ENCODE measurements around the gene ALDH7A1. TPM values are rescaled to one million over a fixed set of nuclear protein-coding genes. Genes with fewer than 3 reads are reported as not detected.

ALDH7A1 gene
- total RNA-seq, 2 experiments from 2014 or later = 1.6 to 2.1 TPM

- H3K36me3 ChIP-seq (ENCODE audit: insufficient read depth, low read length) = peaks cover 61% of the 10 kb centered on the region
- Mint-ChIP-seq H3K9me3 (no peaks in the 10 kb centered on the region), H3K36me3 (ENCODE audit: low read depth) (peaks cover 81% of the 10 kb centered on the region), H3K27me3 (no peaks in the 10 kb centered on the region), H3K4me3 (no peak overlapping the region), H3K27ac (no peak overlapping the region), H3K4me1 (ENCODE audit: low read depth) (peaks cover 52% of the 10 kb centered on the region)
- ChIA-PET POLR2A (no interaction called here), CTCF (interaction anchor here (0.7 to 1.8 kb wide), 2 partner anchors 10 to 190 kb away, joined by 3 to 10 read pairs; partner anchors contain the start of gene PHAX)
- intact Hi-C loops (cut with DNase I, micrococcal nuclease) = loop anchor here in 1 of 2 experiments (5.0 kb wide), 1 partner anchor 172 kb away; no protein-coding TSS in a partner anchor
- no peaks in the 10 kb centered on the region for H3K27me3 ChIP-seq (ENCODE audit: control insufficient read depth in 1 of 2, insufficient read depth in 2 of 2, low read length in 2 of 2)
- ATAC-seq (ENCODE audit: poor library complexity) (no peak), DNase-seq (no peak)
- H3K9me3 ChIP-seq (ENCODE audit: control insufficient read depth in 1 of 2, insufficient read depth in 1 of 2, low read length in 2 of 2) = no peaks in the 10 kb centered on the region
- H3K4me3 ChIP-seq (ENCODE audit: low read length) = no peak overlapping the region
- peaks cover 8% of the 10 kb centered on the region for H3K4me1 ChIP-seq (ENCODE audit: insufficient read depth, low read length)
- no peak for TF ChIP-seq CTCF (IDR thresholded peaks at IDR 0.05)
- H3K27ac ChIP-seq (ENCODE audit: low read depth in 1 of 2, low read length in 2 of 2) = no peak overlapping the region
These were observed 15.6 kb upstream of the ALDH7A1 start for GRCh38 chr5:126610616-126611015.

GRCh38 chr5:126610160-126610559, 15.1 kb upstream of the ALDH7A1 start:
- Histone ChIP-seq H3K27me3 (ENCODE audit: control insufficient read depth in 1 of 2, insufficient read depth in 2 of 2, low read length in 2 of 2) (no peaks in the 10 kb centered on the region), H3K4me3 (ENCODE audit: low read length) (no peak overlapping the region), H3K9me3 (ENCODE audit: control insufficient read depth in 1 of 2, insufficient read depth in 1 of 2, low read length in 2 of 2) (no peaks in the 10 kb centered on the region), H3K36me3 (ENCODE audit: insufficient read depth, low read length) (peaks cover 63% of the 10 kb centered on the region), H3K4me1 (ENCODE audit: insufficient read depth, low read length) (peaks cover 13% of the 10 kb centered on the region), H3K27ac (ENCODE audit: low read depth in 1 of 2, low read length in 2 of 2) (no peak overlapping the region)
- ChIA-PET CTCF (interaction anchor here (0.7 to 1.8 kb wide), 2 partner anchors 9 to 190 kb away, joined by 3 to 10 read pairs; partner anchors contain the start of gene PHAX), POLR2A (no interaction called here)
- no peak for ATAC-seq (ENCODE audit: poor library complexity)
- no peak overlapping the region for H3K4me3 Mint-ChIP-seq
- DNase-seq = no peak
- peaks cover 81% of the 10 kb centered on the region for H3K36me3 Mint-ChIP-seq (ENCODE audit: low read depth)
- H3K27ac Mint-ChIP-seq = no peak overlapping the region
- intact Hi-C loops (cut with DNase I, micrococcal nuclease) = loop anchor here in 1 of 2 experiments (5.0 kb wide), 1 partner anchor 172 kb away; no protein-coding TSS in a partner anchor
- H3K27me3 Mint-ChIP-seq = no peaks in the 10 kb centered on the region
- H3K9me3 Mint-ChIP-seq = no peaks in the 10 kb centered on the region
- TF ChIP-seq CTCF (IDR thresholded peaks at IDR 0.05) = no peak
- H3K4me1 Mint-ChIP-seq (ENCODE audit: low read depth) = peaks cover 52% of the 10 kb centered on the region

- no peak for DNase-seq
- Mint-ChIP-seq H3K27ac (peak overlapping the region; percentile 11), H3K4me3 (peak overlapping the region; percentile 15), H3K27me3 (no peaks in the 10 kb centered on the region), H3K4me1 (ENCODE audit: low read depth) (peaks cover 59% of the 10 kb centered on the region), H3K9me3 (no peaks in the 10 kb centered on the region), H3K36me3 (ENCODE audit: low read depth) (peaks cover 65% of the 10 kb centered on the region)
- Histone ChIP-seq H3K4me3 (ENCODE audit: low read length) (no peak overlapping the region), H3K9me3 (ENCODE audit: control insufficient read depth in 1 of 2, insufficient read depth in 1 of 2, low read length in 2 of 2) (no peaks in the 10 kb centered on the region), H3K27me3 (ENCODE audit: control insufficient read depth in 1 of 2, insufficient read depth in 2 of 2, low read length in 2 of 2) (no peaks in the 10 kb centered on the region), H3K4me1 (ENCODE audit: insufficient read depth, low read length) (peaks cover 32% of the 10 kb centered on the region), H3K36me3 (ENCODE audit: insufficient read depth, low read length) (peaks cover 63% of the 10 kb centered on the region), H3K27ac (ENCODE audit: low read depth in 1 of 2, low read length in 2 of 2) (no peak overlapping the region)
- intact Hi-C loops (cut with DNase I, micrococcal nuclease) = no loop called here
- POLR2A ChIA-PET = interaction anchor here (1.5 kb wide), 1 partner anchor 11 kb away, joined by 5 read pairs; the partner anchor contains the start of gene ALDH7A1
- CTCF ChIA-PET = interaction anchor here (1.0 kb wide), 1 partner anchor 11 kb away, joined by 3 read pairs; the partner anchor contains the start of gene ALDH7A1
- no peak for TF ChIP-seq CTCF (IDR thresholded peaks at IDR 0.05)
- ATAC-seq (ENCODE audit: poor library complexity) = no peak
These were observed 10.5 kb upstream of the ALDH7A1 start for GRCh38 chr5:126605525-126605924.
